Right hindlimb (tissue), 1 donor: ENCODE data around the gene VPS18.
"Not testable (repeated sequence)": the region's sequence is repeated elsewhere in the genome, so short reads cannot be mapped to it uniquely, and the experiment has no call there.

Experiments
- DNase-seq: peaks from one replicate; pipeline ENCODE4 v3.0.0-alpha.2; 2018

The VPS18 gene, protein sequence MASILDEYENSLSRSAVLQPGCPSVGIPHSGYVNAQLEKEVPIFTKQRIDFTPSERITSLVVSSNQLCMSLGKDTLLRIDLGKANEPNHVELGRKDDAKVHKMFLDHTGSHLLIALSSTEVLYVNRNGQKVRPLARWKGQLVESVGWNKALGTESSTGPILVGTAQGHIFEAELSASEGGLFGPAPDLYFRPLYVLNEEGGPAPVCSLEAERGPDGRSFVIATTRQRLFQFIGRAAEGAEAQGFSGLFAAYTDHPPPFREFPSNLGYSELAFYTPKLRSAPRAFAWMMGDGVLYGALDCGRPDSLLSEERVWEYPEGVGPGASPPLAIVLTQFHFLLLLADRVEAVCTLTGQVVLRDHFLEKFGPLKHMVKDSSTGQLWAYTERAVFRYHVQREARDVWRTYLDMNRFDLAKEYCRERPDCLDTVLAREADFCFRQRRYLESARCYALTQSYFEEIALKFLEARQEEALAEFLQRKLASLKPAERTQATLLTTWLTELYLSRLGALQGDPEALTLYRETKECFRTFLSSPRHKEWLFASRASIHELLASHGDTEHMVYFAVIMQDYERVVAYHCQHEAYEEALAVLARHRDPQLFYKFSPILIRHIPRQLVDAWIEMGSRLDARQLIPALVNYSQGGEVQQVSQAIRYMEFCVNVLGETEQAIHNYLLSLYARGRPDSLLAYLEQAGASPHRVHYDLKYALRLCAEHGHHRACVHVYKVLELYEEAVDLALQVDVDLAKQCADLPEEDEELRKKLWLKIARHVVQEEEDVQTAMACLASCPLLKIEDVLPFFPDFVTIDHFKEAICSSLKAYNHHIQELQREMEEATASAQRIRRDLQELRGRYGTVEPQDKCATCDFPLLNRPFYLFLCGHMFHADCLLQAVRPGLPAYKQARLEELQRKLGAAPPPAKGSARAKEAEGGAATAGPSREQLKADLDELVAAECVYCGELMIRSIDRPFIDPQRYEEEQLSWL

DNA sequence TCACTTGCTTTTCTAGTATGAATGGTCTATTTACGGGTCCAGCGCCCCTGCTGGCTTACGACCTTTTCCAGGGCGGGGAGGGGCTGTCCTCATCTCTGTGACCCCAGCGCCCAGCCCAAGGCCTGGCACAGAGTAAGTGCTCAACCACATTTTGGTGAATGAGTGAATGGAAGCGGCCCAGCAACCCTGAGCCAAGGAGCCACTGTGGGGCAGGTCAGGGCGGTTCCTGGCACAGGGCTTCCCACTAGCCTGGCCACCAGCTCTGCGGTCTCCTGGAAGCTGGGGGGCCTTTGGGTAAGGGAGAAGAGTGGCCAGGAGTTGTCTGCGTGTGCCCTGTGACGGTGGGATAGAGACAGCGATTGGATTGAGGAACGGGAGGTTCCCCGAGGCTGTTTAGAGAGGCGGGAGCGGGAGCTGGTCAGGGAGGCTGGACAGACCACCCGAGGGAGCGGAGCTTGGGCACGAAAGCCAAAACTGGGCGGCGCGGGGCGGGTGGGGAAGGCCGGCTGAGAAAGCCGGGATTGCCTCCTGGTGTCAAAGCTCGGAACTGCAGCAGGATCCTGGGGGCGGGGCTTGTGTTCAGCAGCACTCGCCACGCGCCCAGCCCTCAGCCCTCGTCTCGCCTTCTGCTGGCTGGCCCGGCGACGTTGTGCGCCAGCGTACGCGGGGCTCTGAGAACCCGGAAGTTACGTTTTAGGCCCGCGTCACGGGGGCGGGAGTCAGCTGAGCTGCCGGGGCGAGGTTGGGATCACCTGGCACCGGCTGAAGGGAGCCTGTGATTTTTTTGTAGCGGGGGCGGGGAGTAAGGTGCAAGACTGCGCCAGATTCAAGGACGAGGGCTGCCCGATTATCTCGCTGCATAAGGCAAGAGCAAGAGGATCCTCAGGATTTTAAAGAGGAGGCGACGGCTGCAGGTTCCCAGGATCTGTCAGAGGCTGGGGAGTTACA, at the start of gene VPS18:
VPS18 (plus strand) TSS at position 718 of the 948 bp plus-strand sequence. CDS start 319 bp downstream, outside the sequence.
- DNase-seq, result peak; percentile 99

DNA sequence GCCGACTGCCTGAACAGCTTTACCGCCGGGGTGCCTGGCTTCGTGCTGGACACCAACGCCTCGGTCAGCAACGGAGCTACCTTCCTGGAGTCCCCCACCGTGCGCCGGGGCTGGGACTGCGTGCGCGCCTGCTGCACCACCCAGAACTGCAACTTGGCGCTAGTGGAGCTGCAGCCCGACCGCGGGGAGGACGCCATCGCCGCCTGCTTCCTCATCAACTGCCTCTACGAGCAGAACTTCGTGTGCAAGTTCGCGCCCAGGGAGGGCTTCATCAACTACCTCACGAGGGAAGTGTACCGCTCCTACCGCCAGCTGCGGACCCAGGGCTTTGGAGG, 49.6 kb upstream of the VPS18 start:
- peak; percentile 40 for DNase-seq

- DNase-seq, result no peak
Measured at GRCh38 chr15:40845036-40845435, 49.2 kb upstream of the VPS18 start.

DNA sequence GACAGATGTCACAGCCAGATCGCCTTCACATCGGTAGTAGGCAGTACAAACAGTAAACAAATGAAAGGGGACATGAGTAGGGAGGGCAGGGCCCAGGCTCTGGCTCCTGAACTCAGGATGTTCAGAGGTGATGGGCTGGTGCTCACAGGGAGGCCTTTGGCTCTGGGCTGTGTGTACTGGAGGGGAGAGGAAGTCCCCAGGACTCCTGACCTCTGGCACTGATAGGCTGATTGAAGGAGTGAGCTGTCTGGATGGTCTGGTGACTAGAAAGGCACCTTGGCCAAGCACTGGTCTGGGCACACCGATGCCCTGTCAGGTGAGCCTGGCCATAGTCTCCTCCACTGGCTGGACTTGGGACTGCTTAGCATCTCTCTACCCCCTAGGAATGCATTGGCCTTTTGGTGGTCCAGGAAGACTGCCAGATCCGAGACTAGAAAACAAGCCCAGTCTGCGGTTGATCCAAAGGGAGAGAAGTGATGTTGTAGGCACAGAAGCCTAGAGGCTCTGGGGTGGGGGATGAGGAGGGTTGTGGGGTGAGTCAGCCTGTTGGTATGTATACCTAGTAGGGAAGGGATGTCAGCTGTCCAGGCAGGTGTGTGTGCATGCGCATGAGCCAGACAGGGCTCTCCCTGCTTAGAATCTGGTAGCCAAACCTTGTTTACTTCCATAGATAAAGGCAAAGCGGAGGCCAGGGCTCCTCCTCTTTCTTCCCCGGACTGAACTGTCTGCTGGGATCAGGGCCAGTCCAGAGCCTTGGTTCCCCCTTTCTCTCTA, 48.6 kb upstream of the VPS18 start:
- DNase-seq, result no peak

- DNase-seq, result no peak
Measured at GRCh38 chr15:40846841-40847222, 47.4 kb upstream of the VPS18 start.

GRCh38 chr15:40847223-40847961, 46.9 kb upstream of the VPS18 start:
- DNase-seq, result peak; percentile 36

GRCh38 chr15:40850576-40851112, 43.6 kb upstream of the VPS18 start:
- DNase-seq, result no peak

GRCh38 chr15:40852529-40852928, 41.7 kb upstream of the VPS18 start:
- DNase-seq, result no peak

- no peak for DNase-seq
Measured at GRCh38 chr15:40853241-40853890, 40.9 kb upstream of the VPS18 start.

GRCh38 chr15:40854161-40854560, 40.1 kb upstream of the VPS18 start:
- no peak for DNase-seq

- DNase-seq, result no peak
Measured at GRCh38 chr15:40855706-40856234, 38.5 kb upstream of the VPS18 start.

DNA sequence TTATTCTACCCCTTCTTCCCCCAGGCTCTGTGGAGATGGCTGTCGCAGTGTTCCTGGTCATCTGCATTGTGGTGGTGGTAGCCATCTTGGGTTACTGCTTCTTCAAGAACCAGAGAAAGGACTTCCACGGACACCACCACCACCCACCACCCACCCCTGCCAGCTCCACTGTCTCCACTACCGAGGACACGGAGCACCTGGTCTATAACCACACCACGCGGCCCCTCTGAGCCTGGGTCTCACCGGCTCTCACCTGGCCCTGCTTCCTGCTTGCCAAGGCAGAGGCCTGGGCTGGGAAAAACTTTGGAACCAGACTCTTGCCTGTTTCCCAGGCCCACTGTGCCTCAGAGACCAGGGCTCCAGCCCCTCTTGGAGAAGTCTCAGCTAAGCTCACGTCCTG, 37.5 kb upstream of the VPS18 start:
- no peak for DNase-seq

GRCh38 chr15:40857601-40858341, 36.5 kb upstream of the VPS18 start:
- DNase-seq, result peak; percentile 85

- DNase-seq, result no peak
Measured at GRCh38 chr15:40858706-40859105, 35.5 kb upstream of the VPS18 start.

GRCh38 chr15:40859206-40859851, 34.9 kb upstream of the VPS18 start:
- peak; percentile 72 for DNase-seq

GRCh38 chr15:40861147-40861546, 33.1 kb upstream of the VPS18 start:
- DNase-seq, result not testable (repeated sequence)

DNA sequence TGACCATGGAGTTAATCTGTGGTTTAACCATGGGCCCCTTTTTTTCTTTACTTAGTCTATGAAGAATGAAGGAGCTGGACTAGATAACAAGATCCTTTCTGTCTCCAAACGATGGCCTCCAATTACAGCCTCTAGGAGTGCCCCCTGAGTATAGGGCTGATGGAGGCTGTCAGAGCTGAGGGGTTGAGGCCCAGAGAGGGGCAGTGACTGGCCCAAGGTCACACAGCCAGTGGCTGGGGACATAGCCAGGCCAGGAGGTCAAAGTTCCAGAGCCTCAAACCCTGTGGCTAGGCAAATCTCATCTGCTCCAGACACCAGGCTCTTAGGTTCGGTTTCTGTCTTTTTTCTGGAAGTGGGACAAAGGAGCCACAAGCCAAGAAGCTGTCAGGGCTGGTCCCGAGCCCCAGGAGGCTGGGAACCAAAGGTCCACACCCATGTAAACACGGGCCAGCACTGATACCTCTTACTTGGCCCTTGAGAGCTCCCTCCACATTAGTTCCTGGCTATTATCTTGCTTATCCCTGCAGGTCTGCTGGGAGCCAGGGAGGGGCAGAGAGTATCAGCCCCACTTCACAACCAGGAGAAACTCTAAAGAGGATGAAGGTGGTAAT, 30.5 kb upstream of the VPS18 start:
- DNase-seq, result no peak

DNA sequence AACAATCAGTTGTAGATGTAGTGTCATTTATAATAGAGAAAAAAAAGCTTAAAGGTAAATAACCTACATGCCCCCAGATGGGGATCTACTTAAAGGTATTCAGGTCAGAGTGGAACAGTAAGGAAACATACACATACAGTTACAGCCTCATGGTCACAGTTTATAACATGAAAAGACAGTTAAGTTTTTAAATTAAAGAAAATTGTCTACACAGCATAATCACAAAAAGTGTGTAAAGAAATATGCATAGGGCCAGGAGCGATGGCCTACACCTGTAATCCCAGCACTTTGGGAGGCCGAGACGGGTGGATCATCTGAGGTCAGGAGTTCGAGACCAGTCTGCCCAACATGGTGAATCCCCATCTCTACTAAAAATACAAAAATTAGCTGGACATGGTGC, 27.1 kb upstream of the VPS18 start:
- no peak for DNase-seq
